Retina (tissue), 1 donor: Measurements from ENCODE around the gene KRABD2.
"Not testable (repeated sequence)": the region's sequence is repeated elsewhere in the genome, so short reads cannot be mapped to it uniquely, and the experiment has no call there.

Experiments used
- DNase-seq: peaks from one replicate; pipeline ENCODE4 v3.0.0-alpha.2; 2016

Gene KRABD2

DNA sequence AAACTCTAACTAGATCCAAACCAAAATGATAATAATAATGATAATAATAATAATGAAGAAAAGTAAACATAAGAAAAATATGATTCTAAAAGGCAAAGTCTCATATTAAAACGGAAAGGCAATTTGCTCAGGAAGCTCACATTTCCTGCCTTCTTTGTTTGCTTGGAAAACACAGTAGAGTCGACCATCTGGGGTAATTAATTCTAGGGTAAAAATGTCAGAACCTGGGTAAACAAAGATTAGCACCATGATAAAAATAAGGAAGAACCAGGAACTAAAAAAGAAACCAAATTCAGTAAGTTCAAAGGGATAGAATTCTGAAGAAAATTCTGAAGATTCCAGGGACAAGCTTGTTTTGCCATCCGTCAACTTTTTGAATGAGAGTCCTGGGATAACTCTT lies 16.2 kb downstream of the KRABD2 start:
- DNase-seq: no peak

DNA sequence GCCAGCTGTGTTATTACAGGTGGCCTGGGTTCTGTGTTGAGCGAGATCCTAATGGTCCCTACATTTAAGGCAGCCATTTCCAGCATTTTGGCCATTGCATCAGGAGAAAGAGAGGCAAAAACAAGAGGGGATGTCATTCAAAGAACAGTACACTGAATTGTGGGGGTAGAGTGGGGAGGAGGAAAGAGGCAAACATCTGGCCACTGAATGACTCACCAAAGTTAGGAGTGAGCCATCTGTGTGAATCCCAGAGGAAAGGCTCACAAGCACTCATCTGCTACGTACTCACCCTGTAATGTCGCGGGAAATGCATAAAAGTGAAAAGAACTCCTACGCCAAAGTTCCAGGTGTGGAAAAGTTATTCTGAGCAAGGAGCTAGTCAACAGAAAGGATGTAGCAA lies 16.7 kb downstream of the KRABD2 start:
- no peak for DNase-seq

DNA sequence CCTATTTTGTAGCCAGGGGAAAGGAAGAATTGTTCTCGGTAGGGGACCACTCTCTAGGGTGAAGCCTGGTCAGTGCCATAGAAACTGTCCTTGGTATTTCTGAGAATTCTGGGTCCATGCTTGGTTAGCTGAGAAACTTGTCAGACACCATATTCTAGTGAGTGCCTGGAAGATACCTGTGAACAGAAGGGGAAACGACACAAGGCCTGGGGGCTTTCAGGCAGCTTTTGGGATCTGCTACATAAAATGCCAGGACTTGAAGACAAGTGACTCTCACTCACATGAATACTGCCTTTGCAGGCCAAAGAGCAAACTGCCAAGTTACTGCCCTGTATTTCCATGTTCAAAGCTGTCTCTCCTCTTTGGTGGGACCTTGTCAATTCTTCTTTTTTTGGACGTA lies 18.6 kb downstream of the KRABD2 start:
- DNase-seq: no peak

DNA sequence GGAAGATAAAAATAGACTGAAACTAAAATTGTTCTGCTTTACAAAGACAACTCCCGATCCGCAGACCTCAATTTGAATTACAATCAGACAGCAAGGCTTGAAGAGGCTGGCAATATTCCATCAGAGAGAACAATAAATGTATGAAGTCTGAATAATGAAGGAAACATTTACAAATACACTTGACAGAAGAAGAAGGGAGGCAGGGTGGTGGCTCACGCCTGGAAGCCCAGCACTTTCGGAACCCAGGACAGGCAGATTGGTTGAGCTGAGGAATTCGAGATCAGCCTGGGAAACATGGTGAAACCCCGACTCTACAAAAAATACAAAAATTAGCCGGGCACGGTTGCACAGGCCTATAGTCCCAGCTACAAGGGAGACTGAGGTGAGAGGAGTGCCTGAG lies 22.3 kb downstream of the KRABD2 start:
- no peak for DNase-seq

DNA sequence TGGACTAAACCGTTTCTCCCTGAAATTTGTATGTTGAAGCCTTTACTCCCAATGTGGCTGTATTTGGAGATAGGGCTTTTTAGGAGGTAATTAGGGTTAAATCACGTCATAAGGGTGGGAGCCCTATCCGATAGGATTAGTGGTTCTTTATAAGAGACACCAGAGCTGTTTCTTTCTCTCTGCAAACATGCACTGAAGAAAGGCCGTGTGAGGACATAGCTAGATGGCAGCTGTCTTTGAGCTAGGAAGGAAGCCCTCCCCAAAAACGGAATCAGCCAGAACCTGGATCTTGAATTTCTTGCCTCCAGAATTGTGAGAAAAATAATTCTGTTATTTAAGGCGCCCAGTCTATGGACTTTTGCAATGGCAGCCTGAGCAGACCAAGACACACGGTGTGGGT lies 22.8 kb downstream of the KRABD2 start:
- DNase-seq: no peak

DNA sequence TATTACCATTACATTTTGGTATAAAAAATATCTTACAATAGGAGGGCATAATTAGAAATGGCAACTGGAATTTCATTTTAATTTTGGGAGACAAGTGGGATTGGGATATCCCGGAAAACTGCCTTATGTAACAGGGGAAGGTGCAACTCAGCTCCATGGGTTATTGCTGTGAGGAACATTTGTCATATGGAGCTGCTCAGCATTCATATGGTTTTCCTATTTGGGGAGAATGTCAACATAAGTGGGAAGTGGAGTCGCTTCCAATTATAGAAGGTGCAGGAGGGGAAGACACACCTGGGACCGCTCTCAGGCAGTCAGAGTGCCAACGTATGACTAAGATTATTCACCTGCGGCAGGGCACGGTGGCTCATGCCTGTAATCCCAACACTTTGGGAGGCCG lies 26.2 kb downstream of the KRABD2 start:
- DNase-seq: no peak

DNA sequence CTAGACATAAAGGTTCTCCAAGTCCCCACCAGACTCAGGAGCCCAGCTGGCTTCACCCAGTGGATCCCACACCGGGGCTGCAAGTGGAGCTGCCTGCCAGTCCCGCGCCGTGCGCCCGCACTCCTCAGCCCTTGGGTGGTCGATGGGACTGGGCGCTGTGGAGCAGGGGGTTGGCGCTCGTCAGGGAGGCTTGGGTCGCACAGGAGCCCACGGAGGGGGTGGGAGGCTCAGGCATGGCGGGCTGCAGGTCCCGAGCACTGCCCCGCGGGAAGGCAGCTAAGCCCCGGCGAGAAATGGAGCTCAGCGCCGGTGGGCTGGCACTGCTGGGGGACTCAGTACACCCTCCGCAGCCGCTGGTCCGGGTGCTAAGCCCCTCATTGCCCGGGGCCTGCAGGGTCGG lies 29.5 kb downstream of the KRABD2 start:
- not testable (repeated sequence) for DNase-seq

DNA sequence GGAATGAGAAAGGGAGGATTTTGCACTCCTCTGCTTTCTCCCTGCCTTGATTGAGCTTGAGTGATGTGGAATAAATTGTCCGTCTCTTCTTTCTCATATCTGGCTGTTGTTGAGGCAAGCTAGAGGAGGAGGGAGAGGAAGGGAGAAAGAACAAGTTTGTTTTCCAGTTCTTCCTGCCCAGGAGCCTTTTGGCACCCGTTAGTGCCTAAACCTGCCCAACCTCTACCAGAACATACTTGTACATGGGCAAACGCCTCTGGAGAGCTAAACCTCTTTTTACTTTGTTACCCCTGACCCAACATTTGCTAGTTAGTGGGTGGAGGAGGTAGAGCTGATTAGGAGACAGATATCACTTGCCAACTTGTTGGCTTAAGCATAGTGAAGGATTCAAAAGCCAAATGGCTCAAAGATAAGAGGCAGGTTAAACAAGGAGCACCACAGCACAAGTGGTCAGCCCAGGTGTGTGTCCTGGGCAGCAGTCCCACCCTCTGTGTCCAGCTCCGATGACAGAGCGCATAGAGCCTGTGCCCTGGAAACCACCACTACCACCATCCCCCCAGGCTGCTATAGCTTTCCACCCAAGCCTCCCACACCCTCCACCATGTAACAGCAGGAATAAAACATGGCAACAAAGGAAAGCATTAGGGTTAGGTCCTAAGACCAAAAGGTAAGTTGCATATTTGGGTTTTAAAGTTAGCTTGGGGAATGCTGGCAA lies 30.4 kb downstream of the KRABD2 start:
- no peak for DNase-seq

DNA sequence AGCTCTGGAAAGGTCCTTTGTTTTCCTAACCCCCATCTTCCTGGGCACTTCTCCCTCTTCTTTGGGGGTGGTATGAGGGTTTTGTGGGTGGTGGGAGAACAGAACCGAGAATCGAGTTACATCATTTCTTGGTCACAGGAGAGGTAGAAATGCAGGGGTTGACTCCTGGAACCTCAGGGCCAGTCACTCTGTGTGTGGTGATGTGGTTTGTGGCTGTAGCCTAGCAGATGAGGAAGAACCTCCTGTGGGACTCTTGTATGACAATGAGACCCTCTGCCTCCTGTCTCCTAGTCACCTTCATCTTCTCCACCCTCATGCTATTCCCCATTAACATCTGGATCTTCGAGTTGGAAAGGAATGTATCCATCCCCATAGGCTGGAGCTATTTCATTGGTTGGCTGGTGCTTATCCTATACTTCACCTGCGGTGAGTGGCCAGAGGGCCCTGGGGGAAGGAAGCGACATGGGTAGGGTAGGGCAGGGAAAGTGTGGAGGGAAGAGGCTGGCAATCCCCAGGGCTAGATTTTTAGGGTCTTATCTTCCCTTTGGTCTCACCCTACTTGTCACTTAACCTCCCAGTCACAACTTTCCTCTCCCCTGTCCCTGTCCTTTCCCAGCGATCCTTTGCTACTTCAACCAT lies 31.3 kb downstream of the KRABD2 start:
- no peak for DNase-seq

DNA sequence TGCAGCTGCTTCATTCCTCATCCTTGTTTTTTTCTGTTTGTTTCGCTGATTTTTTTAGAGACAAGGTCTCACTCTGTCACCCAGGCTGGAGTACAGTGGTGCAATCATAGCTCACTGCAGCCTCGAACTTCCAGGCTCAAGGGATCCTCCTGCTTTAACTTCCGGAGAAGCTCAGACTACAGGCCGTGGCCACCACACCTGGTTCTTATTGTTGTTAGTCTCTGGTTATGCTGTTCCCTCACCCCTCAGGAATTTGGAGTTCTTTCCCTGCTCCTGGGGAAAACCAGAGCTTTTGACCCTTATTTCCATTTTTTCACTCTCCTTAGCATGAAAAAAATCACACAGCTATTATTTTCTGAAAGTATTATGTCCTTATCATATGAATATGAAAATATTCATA lies 35.0 kb downstream of the KRABD2 start:
- no peak for DNase-seq

DNA sequence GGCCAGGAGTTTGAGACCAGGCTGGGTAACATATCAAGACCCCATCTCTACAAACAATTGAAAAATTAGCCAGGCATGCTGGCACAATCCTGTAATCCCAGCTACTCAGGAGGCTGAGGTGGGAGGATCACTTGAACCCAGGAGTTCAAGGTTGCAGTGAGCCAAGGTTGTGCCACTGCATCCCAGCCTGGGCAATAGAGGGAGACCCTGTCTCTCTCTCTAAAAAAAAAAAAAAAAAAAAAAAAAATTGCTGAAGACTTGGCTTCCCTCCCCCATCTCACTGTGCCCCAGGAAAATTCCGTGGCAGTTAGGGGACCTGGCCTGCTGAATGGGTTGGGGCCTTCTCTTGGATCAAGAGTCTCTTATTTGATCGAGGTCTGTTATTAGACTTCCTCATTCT lies 37.0 kb downstream of the KRABD2 start, which contains the start of gene ODF4:
TSS of gene ODF4 (plus strand) at position 301 of the 400 bp plus-strand sequence. CDS start 212 bp downstream, outside the sequence.
- no peak for DNase-seq

DNA sequence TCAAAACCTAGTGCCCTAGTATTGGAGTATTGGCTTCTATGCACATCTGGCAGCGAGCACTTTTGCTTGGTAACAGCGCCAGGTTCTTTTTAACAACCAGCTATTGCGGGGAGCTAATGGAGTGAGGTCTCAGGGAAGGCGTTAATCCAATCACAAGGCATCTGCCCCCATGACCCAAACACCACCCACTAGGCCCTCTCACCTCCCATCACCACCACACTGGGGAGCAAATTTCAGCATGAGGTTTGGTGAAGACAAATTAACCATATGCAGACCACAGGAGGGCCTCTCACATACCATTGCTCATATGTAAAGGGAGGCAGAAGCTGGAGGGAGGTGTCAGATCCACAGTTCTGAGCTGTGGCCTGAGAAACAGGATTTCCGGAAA lies 37.8 kb downstream of the KRABD2 start:
- no peak for DNase-seq

DNA sequence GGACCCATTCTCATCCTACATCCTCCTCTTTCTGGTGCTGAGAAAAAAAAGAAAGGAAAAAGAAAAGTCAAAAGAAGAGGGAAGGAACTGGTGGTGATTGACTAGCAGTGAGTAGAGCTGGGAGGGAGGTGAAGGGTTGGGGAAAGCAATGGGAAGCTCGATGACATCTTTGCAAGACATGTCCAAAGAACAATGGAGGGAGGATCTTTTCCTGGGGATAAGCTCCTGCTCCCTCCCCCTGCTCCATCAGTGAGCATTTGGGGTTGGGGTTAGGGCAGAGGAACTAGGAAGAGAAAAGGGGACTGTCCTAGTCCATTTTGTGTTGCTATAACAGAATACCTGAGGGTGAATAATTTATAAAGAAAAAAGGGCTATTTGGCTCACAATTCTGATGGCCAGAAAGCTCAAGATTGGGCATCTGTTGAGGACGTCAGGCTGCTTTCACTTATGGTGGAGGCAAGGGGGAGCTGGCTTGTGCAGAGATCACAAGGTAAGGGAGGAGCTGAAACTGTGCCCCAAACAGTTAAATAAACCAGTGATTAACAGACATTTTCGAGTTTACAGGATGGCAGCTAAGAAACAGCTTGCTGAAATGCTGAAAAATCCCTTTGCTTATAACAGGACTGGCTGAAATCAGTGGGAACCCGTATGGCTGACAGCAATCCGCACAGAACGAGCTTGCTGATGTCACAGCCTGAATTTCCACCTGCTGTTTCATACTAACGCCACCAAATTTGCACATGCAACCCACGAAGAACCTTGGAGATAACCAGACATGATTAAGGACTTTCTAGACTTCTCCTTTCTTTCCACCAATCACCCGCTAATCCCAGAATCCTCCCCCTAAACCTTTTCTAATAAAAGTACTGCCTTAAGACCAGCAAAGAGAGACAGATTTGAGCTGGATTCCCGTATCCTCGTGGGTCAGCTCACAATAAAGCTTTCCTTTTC lies 38.4 kb downstream of the KRABD2 start:
- no peak for DNase-seq

DNA sequence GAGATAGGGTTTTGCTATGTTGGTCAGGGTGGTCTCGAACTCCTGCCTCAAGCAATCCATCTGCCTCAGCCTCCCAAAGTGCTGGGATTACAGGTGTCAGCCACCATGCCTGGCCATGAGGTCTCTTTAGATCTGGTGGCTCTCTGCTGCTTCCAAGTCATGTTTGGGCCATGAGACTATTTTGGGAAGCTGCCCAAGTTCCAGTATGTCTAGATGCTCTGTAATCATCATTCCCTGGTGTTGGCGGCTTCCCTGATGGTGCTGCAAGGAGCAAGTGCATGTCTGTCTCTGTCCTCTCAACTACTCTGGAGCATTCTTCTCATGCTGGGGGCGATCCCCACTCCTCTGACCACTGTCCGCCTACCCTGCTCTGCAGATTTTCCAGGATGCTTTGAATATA lies 43.2 kb downstream of the KRABD2 start:
- DNase-seq: no peak

DNA sequence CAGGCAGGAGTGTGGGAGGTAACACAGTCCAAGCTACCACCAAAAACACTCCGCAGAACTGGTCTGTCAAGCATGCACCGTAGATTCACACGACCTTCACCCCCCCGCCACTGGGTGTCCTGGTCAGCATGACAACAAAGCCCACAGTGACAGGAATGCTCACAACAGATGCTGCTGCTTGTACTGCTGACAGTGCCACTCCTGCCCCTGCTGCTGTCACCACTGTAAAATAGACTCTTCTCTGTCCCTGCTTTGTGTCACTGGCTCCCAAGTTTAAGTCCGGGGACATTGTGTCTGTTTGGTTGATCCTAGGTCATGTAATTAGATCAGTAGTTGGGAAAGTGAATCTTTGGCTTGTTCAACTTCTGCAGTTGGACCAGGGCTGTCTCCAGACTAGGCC lies 43.8 kb downstream of the KRABD2 start:
- DNase-seq: peak; percentile 21

DNA sequence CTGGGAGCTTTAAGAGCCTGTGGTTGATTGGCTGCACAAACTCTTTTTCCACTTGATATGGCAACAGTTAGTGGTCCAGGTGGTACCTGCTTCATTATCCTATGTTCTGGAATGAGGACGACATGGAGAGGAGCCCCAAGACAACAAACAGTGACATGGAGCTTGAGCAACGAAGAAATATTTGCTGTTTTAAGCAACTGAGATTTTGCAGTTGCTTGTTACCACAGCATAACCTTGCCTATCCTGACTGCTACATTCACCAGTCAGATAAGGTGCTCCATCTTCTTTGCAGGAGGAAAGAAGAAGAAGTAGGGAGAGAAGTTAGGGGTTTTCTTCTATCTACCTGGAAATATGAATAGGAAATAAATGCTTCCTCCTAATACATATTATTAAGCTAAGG lies 44.4 kb downstream of the KRABD2 start:
- no peak for DNase-seq

DNA sequence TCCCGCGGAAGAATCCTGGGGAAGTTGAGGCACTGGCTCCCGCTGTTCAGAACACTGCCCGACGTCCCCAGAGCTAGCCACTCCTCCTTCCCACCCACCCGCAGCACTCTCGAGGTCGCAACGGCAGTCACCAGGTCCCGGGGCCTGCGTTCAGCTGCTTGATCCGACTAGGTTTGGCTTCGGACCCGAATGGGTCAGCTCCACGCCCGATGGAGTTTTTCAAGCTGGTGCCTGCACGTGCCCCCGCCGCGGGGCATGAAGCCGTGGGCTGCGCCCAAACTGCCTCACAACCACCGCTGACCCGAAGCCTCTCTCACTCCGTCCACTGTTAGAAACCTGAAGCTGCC lies 49.2 kb downstream of the KRABD2 start:
- DNase-seq: no peak
